Nephron progenitor cell (in vitro differentiated cells): ENCODE results near the gene NCS1.

Experiments
- DNase-seq: peaks from one replicate; pipeline ENCODE4 v3.0.0; 2021
- H3K27ac Mint-ChIP-seq: 2 replicates; pipeline ENCODE4 v1.8.0; 2021; ENCODE audit warnings: mild to moderate bottlenecking, moderate library complexity, mixed read lengths
- H3K27me3 Mint-ChIP-seq: 2 replicates; pipeline ENCODE4 v1.8.0; 2021; ENCODE audit warnings: mild to moderate bottlenecking, low read depth, mixed read lengths; ENCODE audit not compliant: poor library complexity
- H3K36me3 Mint-ChIP-seq: 2 replicates; pipeline ENCODE4 v1.8.0; 2021; ENCODE audit warnings: low read depth, mixed read lengths
- H3K4me1 Mint-ChIP-seq: 2 replicates; pipeline ENCODE4 v1.8.0; 2021; ENCODE audit warnings: mixed read lengths
- H3K4me3 Mint-ChIP-seq: 2 replicates; pipeline ENCODE4 v1.8.0; 2021; ENCODE audit warnings: mild to moderate bottlenecking, moderate library complexity, mixed read lengths
- H3K9me3 Mint-ChIP-seq: 2 replicates; pipeline ENCODE4 v1.8.0; 2021; ENCODE audit warnings: mild to moderate bottlenecking, moderate library complexity, mixed read lengths
- TF ChIP-seq, protein P1 (sequence below): fragments of 200-600 bp; sonication (generic); IDR thresholded peaks from 2 replicates; pipeline ENCODE4 v1.5.0; 2021; ENCODE audit warnings: antibody characterized with exemption

Gene NCS1

DNA sequence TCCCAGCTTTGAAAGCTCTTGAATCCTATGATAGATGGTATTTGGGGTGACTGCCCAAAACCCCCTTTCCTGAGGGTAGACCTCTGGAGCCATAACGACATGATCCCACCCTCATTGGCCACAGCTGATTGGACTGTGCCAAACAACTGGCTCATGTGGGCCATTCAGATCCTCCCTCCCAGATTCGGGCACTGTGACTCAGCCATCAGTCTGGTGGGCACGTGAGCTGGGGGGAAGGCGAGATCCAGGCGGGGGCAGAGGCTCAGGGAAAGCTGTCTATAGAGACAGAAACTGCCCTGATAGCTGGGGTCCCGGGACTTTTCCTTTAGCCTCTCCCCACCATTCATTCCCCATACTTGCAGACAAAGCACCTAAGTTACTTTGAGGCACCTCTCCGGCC, 15.1 kb upstream of the NCS1 start:
- Mint-ChIP-seq H3K36me3 (no peaks in the 10 kb centered on the region), H3K4me1 (peaks cover 6% of the 10 kb centered on the region), H3K9me3 (no peaks in the 10 kb centered on the region), H3K27me3 (no peaks in the 10 kb centered on the region), H3K4me3 (no peak overlapping the region), H3K27ac (no peak overlapping the region)
- DNase-seq = no peak
- TF ChIP-seq, protein P1, sequence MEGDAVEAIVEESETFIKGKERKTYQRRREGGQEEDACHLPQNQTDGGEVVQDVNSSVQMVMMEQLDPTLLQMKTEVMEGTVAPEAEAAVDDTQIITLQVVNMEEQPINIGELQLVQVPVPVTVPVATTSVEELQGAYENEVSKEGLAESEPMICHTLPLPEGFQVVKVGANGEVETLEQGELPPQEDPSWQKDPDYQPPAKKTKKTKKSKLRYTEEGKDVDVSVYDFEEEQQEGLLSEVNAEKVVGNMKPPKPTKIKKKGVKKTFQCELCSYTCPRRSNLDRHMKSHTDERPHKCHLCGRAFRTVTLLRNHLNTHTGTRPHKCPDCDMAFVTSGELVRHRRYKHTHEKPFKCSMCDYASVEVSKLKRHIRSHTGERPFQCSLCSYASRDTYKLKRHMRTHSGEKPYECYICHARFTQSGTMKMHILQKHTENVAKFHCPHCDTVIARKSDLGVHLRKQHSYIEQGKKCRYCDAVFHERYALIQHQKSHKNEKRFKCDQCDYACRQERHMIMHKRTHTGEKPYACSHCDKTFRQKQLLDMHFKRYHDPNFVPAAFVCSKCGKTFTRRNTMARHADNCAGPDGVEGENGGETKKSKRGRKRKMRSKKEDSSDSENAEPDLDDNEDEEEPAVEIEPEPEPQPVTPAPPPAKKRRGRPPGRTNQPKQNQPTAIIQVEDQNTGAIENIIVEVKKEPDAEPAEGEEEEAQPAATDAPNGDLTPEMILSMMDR = no peak

DNA sequence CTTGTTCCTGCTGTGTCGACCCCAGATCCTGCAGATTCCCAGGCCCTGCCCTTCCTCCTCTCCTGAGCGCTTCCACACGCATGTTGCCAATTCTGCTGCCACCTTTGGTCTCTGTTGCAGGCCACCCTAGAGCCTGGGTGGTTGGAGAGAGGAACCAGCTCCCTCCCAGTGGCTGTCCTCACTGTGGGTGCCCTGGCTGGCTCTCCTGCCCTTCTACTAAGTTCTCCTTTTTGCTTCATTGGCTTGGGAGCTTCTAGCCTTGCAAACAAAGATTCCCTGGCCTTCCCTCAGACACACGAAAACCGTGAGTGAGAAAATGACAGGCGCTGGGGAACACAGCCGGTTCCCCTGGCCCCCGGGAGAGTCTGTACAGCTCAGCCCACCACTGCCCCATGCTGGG, 14.2 kb upstream of the NCS1 start:
- no peak overlapping the region for H3K27ac Mint-ChIP-seq
- no peak for DNase-seq
- TF ChIP-seq, protein P1 = no peak
- H3K9me3 Mint-ChIP-seq = no peaks in the 10 kb centered on the region
- peaks cover 5% of the 10 kb centered on the region for H3K27me3 Mint-ChIP-seq
- H3K36me3 Mint-ChIP-seq = no peaks in the 10 kb centered on the region
- no peak overlapping the region for H3K4me3 Mint-ChIP-seq
- H3K4me1 Mint-ChIP-seq = peaks cover 6% of the 10 kb centered on the region

DNA sequence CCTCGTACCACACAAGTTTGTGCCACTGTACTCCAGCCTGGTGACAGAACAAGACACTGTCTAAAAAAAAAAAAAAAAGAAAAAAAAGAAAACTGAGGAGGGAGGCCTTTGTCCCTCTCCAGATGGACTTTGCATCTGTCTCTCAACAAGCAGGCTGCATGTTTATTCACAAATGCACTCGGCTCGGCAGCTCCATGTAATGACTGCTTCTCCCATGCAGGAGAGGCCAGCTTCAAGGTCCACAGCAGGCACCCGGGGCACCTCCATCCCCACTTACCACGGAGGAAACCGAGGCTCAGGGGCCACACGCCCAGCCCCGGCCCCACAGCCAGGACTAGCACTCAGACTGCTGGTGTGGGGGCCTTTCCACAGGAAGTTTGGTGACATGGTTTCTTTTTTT, 13.1 kb upstream of the NCS1 start:
- no peak for DNase-seq
- H3K36me3 Mint-ChIP-seq = no peaks in the 10 kb centered on the region
- H3K27ac Mint-ChIP-seq = no peak overlapping the region
- H3K9me3 Mint-ChIP-seq = no peaks in the 10 kb centered on the region
- peaks cover 2% of the 10 kb centered on the region for H3K4me1 Mint-ChIP-seq
- TF ChIP-seq, protein P1 = no peak
- H3K4me3 Mint-ChIP-seq = no peak overlapping the region
- H3K27me3 Mint-ChIP-seq = peaks cover 6% of the 10 kb centered on the region

DNA sequence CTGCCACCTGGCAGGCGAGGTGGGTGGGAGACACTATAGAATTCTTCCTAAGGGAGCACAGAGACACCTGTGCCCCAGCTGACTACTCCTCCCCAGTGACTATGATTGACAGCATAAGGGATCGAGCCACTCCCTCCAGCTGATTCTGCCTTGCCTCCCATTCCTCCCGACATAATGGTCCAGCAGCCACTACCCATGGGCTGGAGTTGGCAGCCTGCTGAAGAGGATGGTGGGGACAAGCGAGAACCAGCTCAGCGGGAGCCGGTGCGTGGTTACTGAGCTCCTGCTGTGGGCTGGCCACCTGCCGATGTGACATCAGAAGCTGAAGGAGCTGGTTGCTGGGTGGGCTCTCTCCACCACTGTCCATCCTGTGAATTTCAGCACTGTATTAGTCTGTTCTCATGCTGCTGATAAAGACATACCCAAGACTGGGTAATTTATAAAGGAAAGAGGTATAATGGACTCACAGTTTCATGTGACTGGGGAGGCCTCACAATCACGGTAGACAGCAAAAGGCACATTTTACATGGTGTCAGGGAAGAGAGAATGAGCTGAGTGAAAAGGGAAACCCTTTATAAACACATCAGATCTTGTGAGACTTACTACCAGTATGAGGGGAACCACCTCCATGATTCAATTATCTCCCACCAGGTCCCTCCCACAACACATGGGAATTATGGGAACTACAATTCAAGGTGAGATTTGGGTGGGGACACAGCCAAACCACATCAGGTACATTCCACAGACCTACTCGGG, 12.1 kb upstream of the NCS1 start:
- TF ChIP-seq, protein P1 = no peak
- DNase-seq = no peak
- H3K27me3 Mint-ChIP-seq = peaks cover 13% of the 10 kb centered on the region
- H3K36me3 Mint-ChIP-seq = no peaks in the 10 kb centered on the region
- H3K4me1 Mint-ChIP-seq = peaks cover 5% of the 10 kb centered on the region
- no peak overlapping the region for H3K4me3 Mint-ChIP-seq
- H3K9me3 Mint-ChIP-seq = no peaks in the 10 kb centered on the region
- H3K27ac Mint-ChIP-seq = no peak overlapping the region

DNA sequence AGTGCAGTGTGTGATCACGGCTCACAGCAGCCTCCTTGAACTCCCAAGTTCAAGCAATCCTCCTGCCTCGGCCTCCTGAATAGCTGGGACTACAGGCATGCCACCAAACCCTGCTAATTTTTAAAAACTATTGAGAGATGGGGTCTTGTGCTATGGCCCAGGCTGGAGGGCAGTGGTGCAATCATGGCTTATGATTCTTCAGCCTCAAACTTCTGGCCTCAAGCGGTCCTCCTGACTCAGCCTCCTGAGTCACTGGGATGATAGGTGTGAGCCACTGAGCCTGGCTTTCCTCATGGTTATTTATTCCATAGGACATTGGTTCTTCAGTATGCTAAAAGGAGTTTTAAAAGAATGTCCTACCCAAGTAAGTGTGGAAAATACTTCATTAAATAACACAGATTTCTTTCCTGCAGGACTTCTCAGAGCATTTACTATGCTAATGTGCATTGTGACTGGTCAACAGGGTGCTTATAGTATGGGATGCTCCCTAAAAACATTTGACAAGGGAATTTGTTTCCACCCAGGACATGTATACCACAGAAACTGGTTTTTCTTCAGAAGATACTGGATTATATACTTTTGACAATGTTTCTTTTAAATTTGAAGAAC, 11.2 kb upstream of the NCS1 start:
- Mint-ChIP-seq H3K36me3 (no peaks in the 10 kb centered on the region), H3K4me1 (peaks cover 5% of the 10 kb centered on the region), H3K4me3 (no peak overlapping the region), H3K9me3 (no peaks in the 10 kb centered on the region), H3K27ac (no peak overlapping the region), H3K27me3 (peaks cover 13% of the 10 kb centered on the region)
- TF ChIP-seq, protein P1 = no peak
- no peak for DNase-seq

DNA sequence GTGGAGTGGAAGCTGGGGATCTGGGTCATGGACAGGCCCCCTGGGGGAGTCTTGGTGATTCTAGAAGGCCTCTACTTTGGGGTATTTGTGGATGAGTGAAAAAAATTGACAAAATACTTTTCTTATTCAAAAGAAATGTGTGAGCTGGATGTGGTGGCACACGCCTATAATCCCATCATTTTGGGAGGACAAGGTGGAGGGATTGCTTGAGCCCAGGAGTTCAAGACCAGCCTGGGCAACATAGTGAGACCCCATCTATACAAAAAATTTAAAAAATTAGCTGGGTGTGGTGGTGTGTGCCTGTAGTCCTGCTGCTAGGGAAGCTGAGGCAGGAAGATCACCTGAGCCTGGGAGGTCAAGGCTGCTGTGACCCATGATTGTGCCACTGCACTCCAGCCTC, 6.6 kb upstream of the NCS1 start:
- H3K36me3 Mint-ChIP-seq = no peaks in the 10 kb centered on the region
- no peaks in the 10 kb centered on the region for H3K9me3 Mint-ChIP-seq
- H3K4me3 Mint-ChIP-seq = no peak overlapping the region
- peaks cover 16% of the 10 kb centered on the region for H3K4me1 Mint-ChIP-seq
- peaks cover 27% of the 10 kb centered on the region for H3K27me3 Mint-ChIP-seq
- TF ChIP-seq, protein P1 = no peak
- H3K27ac Mint-ChIP-seq = no peak overlapping the region
- DNase-seq = no peak
